ENCODE measurements around the gene ZCWPW1. TPM values are rescaled to one million over a fixed set of nuclear protein-coding genes. Genes with fewer than 3 reads are reported as not detected.
"Not testable (repeated sequence)": the region's sequence is repeated elsewhere in the genome, so short reads cannot be mapped to it uniquely, and the experiment has no call there.

ZCWPW1 gene
- total and polyA plus RNA-seq, 3 donors from 2014 or later: 83.5 to 145 (median 96.5) TPM

DNA sequence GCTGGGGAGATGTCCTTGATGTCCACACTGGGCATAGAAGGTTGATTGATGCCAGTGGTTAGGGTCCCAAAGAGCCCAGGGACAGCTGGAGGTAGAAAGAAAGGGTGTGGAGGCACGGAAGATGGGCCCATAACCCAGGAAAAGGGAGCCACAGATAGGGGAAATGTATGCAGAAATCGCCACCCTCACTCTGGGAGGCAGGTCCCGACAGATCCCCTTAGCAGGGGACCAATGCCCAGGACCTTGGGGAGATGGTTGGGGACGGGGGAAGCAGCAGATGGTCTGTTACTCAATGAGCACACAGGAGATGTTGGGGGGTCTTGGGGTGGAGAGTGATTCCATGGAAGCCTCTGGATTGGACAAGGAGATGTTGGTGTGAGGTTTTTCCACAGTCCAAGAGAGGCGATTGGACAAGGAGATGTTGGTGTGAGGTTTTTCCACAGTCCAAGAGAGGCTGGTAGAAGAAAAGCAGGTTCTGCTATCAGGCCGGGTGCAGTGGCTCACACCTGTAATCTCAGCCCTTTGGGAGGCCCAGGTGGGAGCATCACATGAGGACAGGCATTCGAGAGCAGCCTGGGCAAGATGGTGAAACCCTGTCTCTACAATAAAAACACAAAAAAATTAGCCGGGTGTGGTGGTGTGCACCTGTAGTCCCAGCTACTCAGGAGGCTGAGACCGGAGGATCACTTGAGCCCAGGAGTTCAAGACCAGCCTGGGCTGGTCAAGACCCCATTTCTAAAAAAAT, 14.8 kb upstream of the ZCWPW1 start:
- TF ChIP-seq POLR2A (IDR thresholded peaks at IDR 0.05) (no peak), CTCF (IDR thresholded peaks at IDR 0.05) (no peak)
- intact Hi-C loops (cut with DNase I; ENCODE audit: low total_unique reads): no loop called here
- DNase-seq: no peak
- H3K27ac ChIP-seq: no peak overlapping the region
- H3K36me3 ChIP-seq (ENCODE audit: low read depth, missing control alignments): no peaks in the 10 kb centered on the region
- WGBS, 2 donors: 84 to 93% methylated on average over 9 of the region's 9 CpGs
- peaks cover 5% of the 10 kb centered on the region for H3K4me1 ChIP-seq
- no peaks in the 10 kb centered on the region for H3K9me3 ChIP-seq
- H3K27me3 ChIP-seq: no peaks in the 10 kb centered on the region
- H3K4me3 ChIP-seq: no peak overlapping the region

GRCh38 chr7:100441641-100442535, 13.4 kb upstream of the ZCWPW1 start:
- no peak for DNase-seq
- Histone ChIP-seq H3K4me1 (peaks cover 5% of the 10 kb centered on the region), H3K27me3 (no peaks in the 10 kb centered on the region), H3K4me3 (no peak overlapping the region), H3K9me3 (no peaks in the 10 kb centered on the region), H3K27ac (no peak overlapping the region), H3K36me3 (ENCODE audit: low read depth, missing control alignments) (no peaks in the 10 kb centered on the region)
- intact Hi-C loops (cut with DNase I; ENCODE audit: low total_unique reads): no loop called here
- 87 to 93% methylated on average over 9 to 11 of the region's 11 CpGs for WGBS, 2 donors
- TF ChIP-seq POLR2A (IDR thresholded peaks at IDR 0.05) (no peak), CTCF (IDR thresholded peaks at IDR 0.05) (no peak)

GRCh38 chr7:100439244-100439643, 10.7 kb upstream of the ZCWPW1 start:
- DNase-seq; intact Hi-C loops (cut with DNase I; ENCODE audit: low total_unique reads); H3K27me3 ChIP-seq; H3K9me3 ChIP-seq; H3K36me3 ChIP-seq (ENCODE audit: low read depth, missing control alignments); H3K27ac ChIP-seq; H3K4me1 ChIP-seq; H3K4me3 ChIP-seq: not testable (repeated sequence)
- WGBS, 2 donors: 87 to 89% methylated on average over 7 of the region's 7 CpGs

GRCh38 chr7:100438731-100439130, 10.2 kb upstream of the ZCWPW1 start:
- H3K27ac ChIP-seq; H3K4me1 ChIP-seq; H3K4me3 ChIP-seq; DNase-seq; H3K27me3 ChIP-seq; H3K9me3 ChIP-seq; intact Hi-C loops (cut with DNase I; ENCODE audit: low total_unique reads); H3K36me3 ChIP-seq (ENCODE audit: low read depth, missing control alignments): not testable (repeated sequence)
- WGBS, 2 donors: 90 to 92% methylated on average over 8 of the region's 8 CpGs

GRCh38 chr7:100438172-100438571, 9.7 kb upstream of the ZCWPW1 start:
- Histone ChIP-seq H3K4me1 (peaks cover 8% of the 10 kb centered on the region), H3K4me3 (no peak overlapping the region), H3K27ac (no peak overlapping the region), H3K27me3 (no peaks in the 10 kb centered on the region), H3K36me3 (ENCODE audit: low read depth, missing control alignments) (no peaks in the 10 kb centered on the region), H3K9me3 (no peaks in the 10 kb centered on the region)
- no peak for DNase-seq
- intact Hi-C loops (cut with DNase I; ENCODE audit: low total_unique reads): no loop called here
- no peak for TF ChIP-seq CTCF (IDR thresholded peaks at IDR 0.05)
- TF ChIP-seq POLR2A (IDR thresholded peaks at IDR 0.05): no peak
- WGBS, 2 donors: 43 to 54% methylated on average over 2 of the region's 2 CpGs

All from testis (tissue), 3 donors.